ENCODE measurements around the gene NPHS2.
A peak's percentile ranks its signal among the peaks of the same experiment; 100 is the strongest.

Gene NPHS2

DNA sequence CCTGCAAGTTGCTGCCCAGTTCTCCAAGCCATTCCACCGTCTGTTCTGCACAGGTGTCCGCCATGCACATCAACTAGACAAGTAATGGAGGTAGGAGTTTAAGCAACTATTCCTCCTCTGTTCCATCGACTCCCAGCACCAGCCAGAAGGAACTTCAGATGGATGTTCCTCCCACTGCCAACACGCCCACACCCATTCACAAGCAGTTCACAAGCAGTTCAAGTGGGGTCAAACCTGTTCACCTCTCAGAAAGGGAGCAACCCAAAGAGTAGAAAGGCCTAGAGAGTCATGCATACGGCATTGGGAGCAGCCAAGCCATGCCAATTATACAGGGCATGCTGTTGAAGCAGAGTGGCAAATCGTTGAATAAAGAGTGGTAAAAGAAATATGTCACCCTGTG is 11.6 kb upstream of the NPHS2 start (continued):
- no peak for TF ChIP-seq ZNF8 (CRISPR knock-in tag; IDR thresholded peaks at IDR 0.05)
- no peak for TF ChIP-seq CSRNP3 (CRISPR knock-in tag; IDR thresholded peaks at IDR 0.05)
- no peak for TF ChIP-seq SNAI2 (CRISPR knock-in tag; IDR thresholded peaks at IDR 0.05)
- TF ChIP-seq ZC3H10 (CRISPR knock-in tag; IDR thresholded peaks at IDR 0.05) = no peak

- TF ChIP-seq ZFP3 (CRISPR knock-in tag; IDR thresholded peaks at IDR 0.05) = peak; percentile 30; the same call in 1 of the 2 replicates
- no peak for TF ChIP-seq TOX (CRISPR knock-in tag; IDR thresholded peaks at IDR 0.05; ENCODE audit: borderline replicate concordance)
- no peak for TF ChIP-seq GLIS3 (CRISPR knock-in tag; IDR thresholded peaks at IDR 0.05)
- no peak for TF ChIP-seq ZNF565 (CRISPR knock-in tag; conservative IDR thresholded peaks at IDR 0.05; ENCODE audit: low read depth)
- no peak for TF ChIP-seq ISL1 (CRISPR knock-in tag; IDR thresholded peaks at IDR 0.05)
- TF ChIP-seq ARNTL (CRISPR knock-in tag; IDR thresholded peaks at IDR 0.05; ENCODE audit: borderline replicate concordance, low read depth) = no peak
- TF ChIP-seq TSHZ2 (CRISPR knock-in tag; IDR thresholded peaks at IDR 0.05) = peak; percentile 36; the same call in 1 of the 2 replicates
- TF ChIP-seq CSDC2 (CRISPR knock-in tag; IDR thresholded peaks at IDR 0.05) = no peak
- no peak for TF ChIP-seq ZNF70 (CRISPR knock-in tag; IDR thresholded peaks at IDR 0.05)
- TF ChIP-seq TCF4 (CRISPR knock-in tag; IDR thresholded peaks at IDR 0.05; ENCODE audit: borderline replicate concordance) = peak; percentile 8; the same call in 1 of the 2 replicates
- ATAC-seq = peak; percentile 92
These were observed 10.5 kb upstream of the NPHS2 start for GRCh38 chr1:179586107-179586823.

DNA sequence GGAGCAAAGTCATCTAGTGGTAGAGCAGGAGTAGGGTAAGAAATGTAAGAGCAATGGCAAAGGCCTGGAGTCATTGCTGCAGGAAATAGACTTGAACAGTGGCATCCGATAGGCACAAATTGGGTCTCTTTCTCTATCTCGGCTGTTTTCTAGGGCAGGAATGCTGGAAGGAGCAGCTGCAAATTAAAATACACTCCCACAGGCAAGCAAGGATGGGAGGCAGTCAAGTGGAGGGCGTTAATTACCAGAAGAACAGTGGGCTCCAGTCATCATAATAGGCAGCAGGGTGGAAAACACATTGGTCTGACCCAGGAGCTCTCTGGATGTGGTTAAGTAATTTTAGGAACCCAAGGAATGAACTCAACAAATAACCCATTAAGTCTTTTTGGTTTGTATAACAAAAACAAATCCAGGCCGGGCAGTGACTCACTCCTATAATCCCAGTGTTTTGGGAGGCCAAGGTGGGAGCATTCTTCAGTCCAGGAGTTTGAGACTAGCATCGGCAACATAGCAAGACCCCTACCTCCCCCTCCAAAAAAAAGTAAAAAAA is 8.1 kb upstream of the NPHS2 start:
- no peak for TF ChIP-seq ZNF565 (CRISPR knock-in tag; conservative IDR thresholded peaks at IDR 0.05; ENCODE audit: low read depth)
- no peak for TF ChIP-seq ESRRG (CRISPR knock-in tag; IDR thresholded peaks at IDR 0.05)
- no peak for TF ChIP-seq TSHZ2 (CRISPR knock-in tag; IDR thresholded peaks at IDR 0.05)
- TF ChIP-seq ISL1 (CRISPR knock-in tag; IDR thresholded peaks at IDR 0.05) = no peak
- no peak for ATAC-seq

DNA sequence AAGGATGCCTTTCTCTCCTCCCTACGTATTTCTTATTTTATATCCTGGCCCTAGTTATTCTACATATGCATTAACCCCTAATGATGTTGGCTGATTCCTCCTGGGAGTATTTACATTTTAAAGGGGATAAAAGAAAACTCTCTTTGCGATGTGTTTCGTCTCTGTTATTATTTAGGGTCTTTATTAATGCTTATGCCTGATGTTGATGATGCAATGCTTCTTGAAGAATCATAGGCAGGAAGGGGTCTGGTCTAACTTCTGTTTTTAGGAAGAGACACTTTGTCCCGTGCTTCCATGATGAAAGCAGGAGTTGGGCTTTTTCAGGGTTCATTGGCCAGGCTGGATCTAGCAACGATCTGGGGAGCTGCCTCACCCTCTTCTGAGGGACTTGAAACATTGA is 761 bp upstream of the NPHS2 start:
- TF ChIP-seq ZFP30 (CRISPR knock-in tag; IDR thresholded peaks at IDR 0.05) = no peak
- no peak for ATAC-seq

DNA sequence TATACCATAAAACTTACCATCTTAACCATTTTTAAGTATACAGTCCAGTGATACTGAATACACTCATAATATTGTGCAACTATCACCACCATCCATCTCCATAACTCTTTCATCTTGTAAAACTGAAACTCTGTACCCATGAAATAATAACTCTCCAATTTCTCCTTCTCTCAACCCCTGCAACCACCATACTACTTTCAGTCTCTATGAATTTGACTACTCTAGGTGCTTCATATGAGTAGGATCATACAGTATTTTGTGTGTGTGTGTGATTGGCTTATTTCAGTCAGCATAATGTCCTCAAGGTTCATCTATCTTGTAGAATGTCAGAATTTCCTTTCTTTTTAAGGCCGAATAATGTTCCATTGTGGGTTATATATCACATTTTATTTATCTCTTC is 17.7 kb downstream of the NPHS2 start:
- no peak for TF ChIP-seq ZFP30 (CRISPR knock-in tag; IDR thresholded peaks at IDR 0.05)
- TF ChIP-seq ESRRG (CRISPR knock-in tag; IDR thresholded peaks at IDR 0.05) = no peak
- no peak for TF ChIP-seq ARNTL (CRISPR knock-in tag; IDR thresholded peaks at IDR 0.05; ENCODE audit: borderline replicate concordance, low read depth)
- TF ChIP-seq, protein P1, sequence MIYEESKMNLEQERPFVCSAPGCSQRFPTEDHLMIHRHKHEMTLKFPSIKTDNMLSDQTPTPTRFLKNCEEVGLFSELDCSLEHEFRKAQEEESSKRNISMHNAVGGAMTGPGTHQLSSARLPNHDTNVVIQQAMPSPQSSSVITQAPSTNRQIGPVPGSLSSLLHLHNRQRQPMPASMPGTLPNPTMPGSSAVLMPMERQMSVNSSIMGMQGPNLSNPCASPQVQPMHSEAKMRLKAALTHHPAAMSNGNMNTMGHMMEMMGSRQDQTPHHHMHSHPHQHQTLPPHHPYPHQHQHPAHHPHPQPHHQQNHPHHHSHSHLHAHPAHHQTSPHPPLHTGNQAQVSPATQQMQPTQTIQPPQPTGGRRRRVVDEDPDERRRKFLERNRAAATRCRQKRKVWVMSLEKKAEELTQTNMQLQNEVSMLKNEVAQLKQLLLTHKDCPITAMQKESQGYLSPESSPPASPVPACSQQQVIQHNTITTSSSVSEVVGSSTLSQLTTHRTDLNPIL (CRISPR knock-in tag; IDR thresholded peaks at IDR 0.05; ENCODE audit: low read depth) = no peak
- TF ChIP-seq ZNF565 (CRISPR knock-in tag; conservative IDR thresholded peaks at IDR 0.05; ENCODE audit: low read depth) = no peak
- no peak for TF ChIP-seq RARB (CRISPR knock-in tag; IDR thresholded peaks at IDR 0.05)
- no peak for TF ChIP-seq ZFP3 (CRISPR knock-in tag; IDR thresholded peaks at IDR 0.05)
- TF ChIP-seq ISL1 (CRISPR knock-in tag; IDR thresholded peaks at IDR 0.05) = no peak
- no peak for TF ChIP-seq GLIS3 (CRISPR knock-in tag; IDR thresholded peaks at IDR 0.05)
- TF ChIP-seq ZNF70 (CRISPR knock-in tag; IDR thresholded peaks at IDR 0.05) = no peak
- ATAC-seq = no peak

All from SK-N-SH treated with all-trans-retinoic acid at 6 μM for 48 hours (cell line).